Sciatic nerve (tissue), 2 donors: ENCODE results near the gene LRP2. TPM values are rescaled to one million over a fixed set of nuclear protein-coding genes. Genes with fewer than 3 reads are reported as not detected.

ENCODE experiments used
- ATAC-seq: fragments of 200-7000 bp; cut with Tn5 transposase; one replicate; pipeline ENCODE4 v1.9.1; 2020; ENCODE audit warnings: mild to moderate bottlenecking, moderate library complexity
- DNase-seq: peaks from one replicate; pipeline ENCODE4 v3.0.0-alpha.2; 2020; ENCODE audit warnings: low spot score
- intact Hi-C: fragments of 100-400 bp; cut with DNase I; formaldehyde crosslinking; loops from one replicate; pipeline ENCODE4 v1.14.2; 2022
- total RNA-seq: library from RNA; stranded (reverse); fragmentation: NEBNext Ultra II Directional; extraction: Animal tissue kit (Norgen Biotek cat#: 25700); gene quantifications from one replicate; pipeline ENCODE4 v1.2.1, GENCODE V29; 2021
- donor health status: DM: no; HTN: no; CAD: no.
- donor health status: DM: no; HTN: no; CAD: no.

LRP2 gene
- total RNA-seq, 1 donor from 2014 or later = 0.89 TPM

DNA sequence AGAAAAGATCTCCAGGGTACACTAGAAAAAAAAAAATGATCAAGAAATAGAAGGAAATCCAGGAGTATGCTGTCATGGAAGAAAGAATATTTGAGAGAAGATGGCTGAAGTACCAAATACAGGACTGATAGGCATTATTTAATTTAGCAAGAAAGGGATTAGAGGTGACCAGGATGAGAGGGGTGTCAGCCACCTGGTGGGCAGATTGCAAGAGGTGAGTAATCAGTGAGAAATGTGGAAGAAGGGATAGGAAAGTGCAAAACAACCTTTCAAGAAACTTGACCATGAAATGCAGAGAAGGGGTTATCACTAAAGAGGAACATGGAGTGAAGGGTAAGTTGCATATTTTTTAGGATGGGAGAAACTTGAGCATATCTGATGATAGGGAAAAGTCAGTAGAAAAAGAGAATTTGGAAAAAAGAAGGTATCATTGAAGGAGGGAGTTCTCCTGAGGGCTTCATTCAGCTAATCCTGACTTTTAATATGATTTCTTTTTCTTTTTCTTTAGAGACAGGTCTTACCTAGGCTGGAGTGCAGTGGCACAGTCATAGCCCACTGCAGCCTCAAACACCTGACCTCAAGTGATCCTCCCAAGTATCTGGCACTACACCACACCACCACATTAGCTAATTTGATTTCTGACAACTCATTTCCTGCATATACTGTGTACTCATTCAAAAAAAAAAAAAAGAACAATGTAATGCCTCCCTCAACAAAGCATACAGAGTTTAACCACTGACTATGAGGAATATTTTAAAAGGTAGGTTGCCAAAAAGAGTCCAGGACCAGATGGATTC lies 101.3 kb downstream of the LRP2 start:
- intact Hi-C loops = no loop called here
- ATAC-seq = no peak

GRCh38 chr2:169260246-169260645 lies 102.1 kb downstream of the LRP2 start:
- ATAC-seq = no peak

More for the DNA sequence above, 101.3 kb downstream of the LRP2 start:
- DNase-seq = no peak

GRCh38 chr2:169259402-169259801 lies 102.9 kb downstream of the LRP2 start:
- no peak for ATAC-seq
- intact Hi-C loops = no loop called here
- DNase-seq = no peak

More at GRCh38 chr2:169260246-169260645, 102.1 kb downstream of the LRP2 start:
- no peak for DNase-seq
- intact Hi-C loops = no loop called here

GRCh38 chr2:169258045-169258601 lies 104.2 kb downstream of the LRP2 start:
- DNase-seq (no peak), ATAC-seq (no peak)
- intact Hi-C loops = no loop called here

DNA sequence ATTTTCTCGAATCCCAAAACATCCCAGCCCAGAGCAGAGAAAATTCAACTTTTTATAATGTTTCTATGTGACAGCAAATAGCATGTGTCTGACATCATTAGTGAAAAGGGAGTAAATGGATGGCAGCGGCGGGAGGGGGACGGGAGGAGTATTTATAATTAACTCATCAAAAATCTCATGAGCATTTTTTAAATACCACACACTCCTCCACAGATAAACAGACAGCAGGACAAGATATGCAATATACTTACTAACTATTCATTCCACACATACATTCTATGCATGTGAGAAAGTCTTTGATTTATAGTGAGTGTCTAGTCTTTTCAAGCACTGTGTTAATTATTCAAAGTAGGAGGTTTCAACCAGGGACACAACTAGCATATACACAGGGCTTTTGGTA lies 107.6 kb downstream of the LRP2 start:
- ATAC-seq = no peak
- intact Hi-C loops = no loop called here

GRCh38 chr2:169247211-169247610 lies 115.1 kb downstream of the LRP2 start:
- intact Hi-C loops = no loop called here
- ATAC-seq (no peak), DNase-seq (no peak)

More for the DNA sequence above, 107.6 kb downstream of the LRP2 start:
- no peak for DNase-seq

DNA sequence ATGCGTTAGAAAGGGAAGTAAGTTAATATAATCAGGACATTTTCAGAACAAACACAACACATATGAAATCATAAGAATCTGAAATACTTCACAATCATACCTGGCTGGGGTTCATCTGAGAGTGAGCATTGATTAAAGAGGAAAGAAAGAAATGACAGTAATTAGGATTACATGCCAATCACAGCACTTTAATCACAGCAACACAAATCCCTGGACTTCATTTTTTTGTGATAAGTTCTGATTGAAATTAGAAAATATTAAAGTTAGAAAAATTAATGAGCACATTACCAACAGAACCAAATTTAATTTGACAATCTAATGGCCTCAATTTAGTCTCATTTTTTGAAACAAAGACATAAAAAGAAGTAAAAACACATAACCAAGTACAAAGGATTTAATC lies 121.9 kb downstream of the LRP2 start:
- intact Hi-C loops = no loop called here
- no peak for ATAC-seq
- DNase-seq = no peak

- intact Hi-C loops = no loop called here
- ATAC-seq (no peak), DNase-seq (no peak)
Observed at GRCh38 chr2:169237939-169238338, 124.4 kb downstream of the LRP2 start.

- DNase-seq = no peak
- intact Hi-C loops = no loop called here
- ATAC-seq = no peak
Observed at GRCh38 chr2:169237286-169237685, 125.0 kb downstream of the LRP2 start.

- ATAC-seq (no peak), DNase-seq (no peak)
- intact Hi-C loops = no loop called here
Observed at GRCh38 chr2:169232551-169233154, 129.7 kb downstream of the LRP2 start.

DNA sequence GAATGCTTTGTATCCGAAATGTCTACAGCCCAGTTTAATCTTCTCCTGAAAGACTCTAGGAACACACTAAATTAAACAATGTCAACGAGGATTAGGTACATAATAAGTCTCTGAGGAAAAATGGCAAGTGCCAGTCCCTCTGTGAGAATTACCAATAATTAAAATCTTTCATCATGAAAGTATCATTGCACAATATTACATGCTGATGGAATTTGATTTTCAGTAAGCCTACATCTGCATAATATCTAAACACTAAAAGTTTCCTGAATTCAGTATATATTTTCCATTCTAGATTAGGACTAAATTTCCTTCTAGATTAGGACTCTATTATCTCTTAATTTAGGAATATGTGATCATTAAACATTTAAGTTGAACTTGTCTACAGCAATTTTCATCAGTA lies 132.1 kb downstream of the LRP2 start:
- intact Hi-C loops = no loop called here
- DNase-seq = no peak

GRCh38 chr2:169229590-169229989 lies 132.7 kb downstream of the LRP2 start:
- intact Hi-C loops = no loop called here
- no peak for ATAC-seq
- DNase-seq = no peak

More for the DNA sequence above, 132.1 kb downstream of the LRP2 start:
- ATAC-seq = no peak

DNA sequence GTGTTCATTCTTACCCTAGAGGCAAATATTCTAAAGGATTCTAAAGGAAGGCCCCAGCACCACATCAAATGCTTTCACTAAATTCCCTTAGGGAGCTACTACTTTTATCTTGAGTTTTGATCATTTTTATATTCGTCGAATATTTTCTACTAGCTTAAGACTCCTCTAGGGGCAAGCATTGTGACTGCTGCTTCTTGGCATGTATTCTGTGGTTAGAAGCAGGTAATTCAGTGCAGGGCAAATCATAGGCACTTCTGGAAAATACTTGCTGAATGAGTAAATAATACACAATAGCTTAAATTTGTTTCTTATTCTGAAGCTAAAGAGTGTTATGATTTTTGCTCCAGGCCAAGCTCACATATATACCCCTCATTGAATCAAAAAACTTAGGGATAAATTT lies 136.4 kb downstream of the LRP2 start:
- ATAC-seq = no peak

DNA sequence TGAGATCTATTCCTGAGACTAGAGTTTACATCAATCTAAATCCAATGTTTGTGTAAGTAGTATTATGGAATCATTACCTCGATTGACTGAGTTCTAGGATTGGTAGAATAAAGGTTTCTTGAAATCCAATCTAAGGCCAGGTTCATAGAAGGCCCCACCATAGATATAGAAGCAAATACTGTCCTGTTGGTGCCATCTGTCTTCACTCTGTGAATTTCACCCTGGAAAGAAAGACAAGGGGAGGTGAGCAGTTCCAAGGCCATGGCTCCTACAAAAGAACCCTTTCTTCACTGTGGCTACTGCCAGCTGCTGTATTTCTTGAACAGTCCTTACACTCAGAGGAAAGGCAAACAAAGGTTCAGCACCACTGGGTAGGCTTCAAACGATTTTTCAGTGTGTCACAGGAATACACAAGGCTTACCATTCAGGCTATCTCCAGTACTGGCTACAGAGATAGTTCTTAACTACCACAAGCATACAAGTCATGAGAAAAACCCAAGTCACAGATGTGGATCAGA lies 137.0 kb downstream of the LRP2 start:
- ATAC-seq (no peak), DNase-seq (no peak)
- intact Hi-C loops = no loop called here

More for the DNA sequence above, 136.4 kb downstream of the LRP2 start:
- intact Hi-C loops = no loop called here
- no peak for DNase-seq

GRCh38 chr2:169222665-169223064 lies 139.7 kb downstream of the LRP2 start:
- DNase-seq = no peak
- intact Hi-C loops = no loop called here
- no peak for ATAC-seq

- intact Hi-C loops = no loop called here
- ATAC-seq (no peak), DNase-seq (no peak)
Observed at GRCh38 chr2:169221745-169222369, 140.5 kb downstream of the LRP2 start.

- intact Hi-C loops = no loop called here
- DNase-seq (no peak), ATAC-seq (no peak)
Observed at GRCh38 chr2:169210917-169211316, 151.4 kb downstream of the LRP2 start.

DNA sequence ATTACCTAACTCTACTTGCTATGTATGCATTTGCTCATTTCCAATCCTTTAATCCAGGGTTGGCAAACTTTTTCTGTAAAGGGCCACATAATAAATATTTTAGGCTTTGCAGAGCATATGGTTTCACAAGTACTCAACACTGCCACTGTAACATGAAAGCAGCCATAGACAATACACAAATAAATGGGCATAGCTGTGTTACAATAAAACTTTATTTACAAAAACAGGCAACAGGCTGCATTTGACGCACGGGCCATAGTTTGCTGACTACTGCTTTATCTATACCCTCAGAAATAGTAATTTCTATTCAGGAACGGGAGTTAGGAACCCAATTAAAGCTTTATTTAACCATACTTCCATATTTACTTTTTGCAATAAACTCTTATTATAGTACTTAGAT lies 154.3 kb downstream of the LRP2 start:
- DNase-seq (no peak), ATAC-seq (no peak)
- intact Hi-C loops = no loop called here

DNA sequence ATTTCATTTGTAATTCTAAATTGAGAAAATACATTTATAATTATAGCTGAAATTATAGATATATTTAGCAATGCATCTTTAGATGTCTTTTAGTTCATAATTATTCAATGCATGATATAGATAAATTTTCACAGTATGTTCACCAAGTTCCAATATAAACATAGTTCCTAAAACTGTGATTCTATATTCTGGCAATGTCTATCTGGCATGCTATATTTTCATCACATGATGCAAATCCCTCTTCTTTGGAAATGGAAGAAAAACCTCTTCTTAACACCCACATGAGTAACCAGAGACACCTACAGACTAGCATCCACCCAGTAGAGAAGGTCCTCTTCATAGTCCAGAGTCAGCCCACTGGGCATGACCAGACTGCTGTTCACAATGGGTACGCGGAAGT lies 157.2 kb downstream of the LRP2 start:
- ATAC-seq (no peak), DNase-seq (no peak)
- intact Hi-C loops = no loop called here

- intact Hi-C loops = no loop called here
- DNase-seq (no peak), ATAC-seq (no peak)
Observed at GRCh38 chr2:169203952-169204351, 158.4 kb downstream of the LRP2 start.
